Common myeloid progenitor, CD34-positive (primary cell): ENCODE measurements around the gene GPR137B.

Source experiments
- CTCF ChIA-PET: fragments of 350-600 bp; sonication (Branson Sonifier 250); formaldehyde crosslinking; loops from one replicate; lab custom pipeline; 2021; ENCODE audit warnings: antibody characterized with exemption; lab: Charles Lee
- POLR2A ChIA-PET: fragments of 350-600 bp; sonication (Branson Sonifier 250); formaldehyde crosslinking; loops from one replicate; lab custom pipeline; 2021; ENCODE audit warnings: antibody characterized with exemption; lab: Charles Lee
- DNase-seq, 3 donors: peaks; one replicate each; pipeline versions ENCODE4 v3.0.0 to v3.0.0-alpha.2; 2013
- H3K27ac ChIP-seq, 2 experiments: 1 replicate in 1 of 2; 2 replicates in 1 of 2; pipeline ENCODE4 v1.7.0; 2013; ENCODE audit warnings: inconsistent platforms in 2 of 2, low read length in 2 of 2, mild to moderate bottlenecking in 2 of 2, low read depth in 1 of 2, moderate library complexity in 1 of 2; ENCODE audit not compliant: severe bottlenecking in 2 of 2, insufficient read depth in 1 of 2, poor library complexity in 1 of 2
- H3K27me3 ChIP-seq, 5 experiments: replicated peaks in 2 of 5; 1 replicate in 3 of 5; 2 replicates in 2 of 5; pipeline versions ENCODE4 v1.6.1 to v1.7.0; 2013; ENCODE audit warnings: low read length in 4 of 5, mild to moderate bottlenecking in 2 of 5, moderate library complexity in 2 of 5, inconsistent platforms in 1 of 5; ENCODE audit not compliant: insufficient read depth in 5 of 5, control insufficient read depth in 4 of 5
- H3K36me3 ChIP-seq, 4 experiments: 1 replicate in 2 of 4; 2 replicates in 2 of 4; pipeline versions ENCODE4 v1.6.1 to v1.7.0; 2013; ENCODE audit warnings: low read length in 3 of 4, control low read depth in 1 of 4, mild to moderate bottlenecking in 1 of 4; ENCODE audit not compliant: control insufficient read depth in 4 of 4, insufficient read depth in 4 of 4
- H3K4me1 ChIP-seq, 4 experiments: 1 replicate in 3 of 4; 2 replicates in 1 of 4; pipeline versions ENCODE4 v1.6.1 to v1.7.1; 2013; ENCODE audit warnings: low read length in 3 of 4, mild to moderate bottlenecking in 3 of 4, control low read depth in 1 of 4, inconsistent platforms in 1 of 4, moderate library complexity in 1 of 4; ENCODE audit not compliant: control insufficient read depth in 4 of 4, insufficient read depth in 4 of 4; ENCODE audit errors: control extremely low read depth in 1 of 4
- H3K4me3 ChIP-seq, 7 experiments: 1 replicate in 4 of 7; 2 replicates in 3 of 7; pipeline versions ENCODE4 v1.5.1 to v1.7.0; 2013; ENCODE audit warnings: mild to moderate bottlenecking in 7 of 7, low read length in 6 of 7, moderate library complexity in 6 of 7, inconsistent platforms in 2 of 7, low read depth in 2 of 7, control low read depth in 1 of 7; ENCODE audit not compliant: insufficient read depth in 4 of 7, control insufficient read depth in 1 of 7; ENCODE audit errors: extremely low read depth in 1 of 7
- H3K9me3 ChIP-seq, 5 experiments: 1 replicate in 4 of 5; 2 replicates in 1 of 5; pipeline versions ENCODE4 v1.6.1 to v1.7.1; 2013; ENCODE audit warnings: low read length in 4 of 5, mild to moderate bottlenecking in 2 of 5, inconsistent platforms in 1 of 5, low read depth in 1 of 5, moderate library complexity in 1 of 5; ENCODE audit not compliant: control insufficient read depth in 4 of 5, insufficient read depth in 2 of 5; ENCODE audit errors: control extremely low read depth in 1 of 5
- WGBS: methylation state at CpG from one replicate; pipeline ENCODE4 v1.1.5; 2013; ENCODE audit not compliant: insufficient coverage; 5-methylcytosine and 5-hydroxymethylcytosine counted together

The GPR137B gene

GRCh38 chr1:236167578-236167977 lies 25.2 kb downstream of the GPR137B start:
- Histone ChIP-seq H3K27ac (no peak overlapping the region), H3K4me1 (no peaks in the 10 kb centered on the region), H3K36me3 (peaks cover 0 to 10% (median 0%) of the 10 kb centered on the region in 4 experiments), H3K27me3 (no peaks in the 10 kb centered on the region), H3K4me3 (no peak overlapping the region), H3K9me3 (peaks cover 0 to 2% (median 0%) of the 10 kb centered on the region in 5 experiments)
- ChIA-PET POLR2A (interaction anchor here (0.5 kb wide), 1 partner anchor 314 kb away, joined by 3 read pairs; no protein-coding TSS in a partner anchor), CTCF (no interaction called here)
- 96% methylated on average over 4 of the region's 4 CpGs for WGBS
- DNase-seq = no peak

GRCh38 chr1:236168716-236169429 lies 26.5 kb downstream of the GPR137B start:
- DNase-seq = no peak
- H3K36me3 ChIP-seq = peaks cover 0 to 8% (median 0%) of the 10 kb centered on the region in 4 experiments

GRCh38 chr1:236172041-236172579 lies 29.8 kb downstream of the GPR137B start:
- no peak overlapping the region for H3K27ac ChIP-seq
- no peaks in the 10 kb centered on the region for H3K4me1 ChIP-seq
- H3K4me3 ChIP-seq = no peak overlapping the region
- no peaks in the 10 kb centered on the region for H3K27me3 ChIP-seq
- no peaks in the 10 kb centered on the region for H3K9me3 ChIP-seq
- no peak for DNase-seq
- peaks cover 0 to 5% (median 1%) of the 10 kb centered on the region in 4 experiments for H3K36me3 ChIP-seq
- CTCF ChIA-PET = no interaction called here
- POLR2A ChIA-PET = no interaction called here

More at GRCh38 chr1:236168716-236169429, 26.5 kb downstream of the GPR137B start:
- POLR2A ChIA-PET = no interaction called here
- CTCF ChIA-PET = interaction anchor here (0.9 kb wide), 1 partner anchor 11 kb away, joined by 3 read pairs; no protein-coding TSS in a partner anchor
- no peaks in the 10 kb centered on the region for H3K4me1 ChIP-seq
- H3K9me3 ChIP-seq = no peaks in the 10 kb centered on the region
- no peaks in the 10 kb centered on the region for H3K27me3 ChIP-seq
- 98% methylated on average over 8 of the region's 10 CpGs for WGBS
- H3K4me3 ChIP-seq = no peak overlapping the region
- H3K27ac ChIP-seq = no peak overlapping the region

GRCh38 chr1:236173174-236173767 lies 30.9 kb downstream of the GPR137B start:
- Histone ChIP-seq H3K27me3 (no peaks in the 10 kb centered on the region), H3K4me3 (no peak overlapping the region), H3K36me3 (peaks cover 0 to 5% (median 1%) of the 10 kb centered on the region in 4 experiments), H3K27ac (no peak overlapping the region), H3K4me1 (no peaks in the 10 kb centered on the region), H3K9me3 (no peaks in the 10 kb centered on the region)
- CTCF ChIA-PET = no interaction called here
- WGBS = 82% methylated on average over 5 of the region's 5 CpGs
- POLR2A ChIA-PET = no interaction called here
- DNase-seq = no peak

DNA sequence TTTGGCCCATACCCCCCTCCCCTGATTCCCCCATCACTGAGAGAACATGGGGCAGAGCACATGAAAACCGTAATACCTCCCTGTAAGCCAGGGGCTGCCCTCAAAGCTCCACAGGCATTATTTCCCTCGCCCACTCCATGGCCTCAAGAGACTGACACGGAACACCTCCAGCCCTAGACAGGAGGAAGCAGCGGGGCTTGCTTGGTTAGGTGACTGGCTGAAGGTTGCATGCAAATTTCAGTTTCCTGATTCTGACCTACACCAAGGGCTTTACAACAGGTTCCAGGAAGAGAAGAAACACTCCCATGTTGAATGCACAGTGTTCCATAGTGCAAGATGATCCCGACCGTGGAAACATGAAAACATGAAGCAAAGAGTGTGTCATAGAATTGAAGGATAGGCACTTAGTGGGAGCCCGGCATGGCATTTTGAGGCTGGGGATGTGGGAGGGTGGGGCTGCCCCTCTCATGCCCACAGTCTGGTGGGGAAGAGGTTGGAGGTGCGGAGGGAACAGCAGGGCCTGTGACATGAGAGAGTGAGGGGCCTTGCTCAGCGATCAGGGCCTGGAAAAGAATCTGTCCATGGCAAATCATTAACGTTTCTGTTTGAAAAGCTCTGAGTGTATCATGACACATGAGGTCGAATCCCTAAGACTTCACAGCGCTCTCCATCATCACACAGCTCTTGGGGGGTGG lies 33.5 kb downstream of the GPR137B start:
- Histone ChIP-seq H3K9me3 (no peaks in the 10 kb centered on the region), H3K4me1 (no peaks in the 10 kb centered on the region), H3K27ac (no peak overlapping the region), H3K27me3 (no peaks in the 10 kb centered on the region), H3K4me3 (no peak overlapping the region), H3K36me3 (peaks cover 0 to 10% (median 1%) of the 10 kb centered on the region in 4 experiments)
- ChIA-PET CTCF (no interaction called here), POLR2A (no interaction called here)
- DNase-seq = no peak
- WGBS = 97% methylated on average over 8 of the region's 12 CpGs

- H3K4me1 ChIP-seq = no peaks in the 10 kb centered on the region
- 97% methylated on average over 14 of the region's 18 CpGs for WGBS
- peaks cover 0 to 10% (median 1%) of the 10 kb centered on the region in 4 experiments for H3K36me3 ChIP-seq
- ChIA-PET POLR2A (interaction anchor here (0.7 kb wide), 1 partner anchor 662 kb away, joined by 3 read pairs; no protein-coding TSS in a partner anchor), CTCF (no interaction called here)
- H3K9me3 ChIP-seq = no peaks in the 10 kb centered on the region
- DNase-seq = no peak
- H3K4me3 ChIP-seq = no peak overlapping the region
- no peaks in the 10 kb centered on the region for H3K27me3 ChIP-seq
- H3K27ac ChIP-seq = no peak overlapping the region
These were observed 34.3 kb downstream of the GPR137B start for GRCh38 chr1:236176337-236177336.
